OCI-LY1 (cell line): ENCODE data around the gene OPA1.

Experiments used
- CTCF ChIP-seq: fragments of 200-600 bp; sonication (generic), shearing (Covaris generic); IDR thresholded peaks from 2 replicates; pipeline ENCODE4 v1.5.1; 2017; ENCODE audit warnings: mild to moderate bottlenecking, antibody characterized with exemption, low read length, moderate library complexity, mixed read lengths
- EZH2 ChIP-seq: fragments of 200-600 bp; sonication (generic), shearing (Covaris generic); IDR thresholded peaks from 2 replicates; pipeline ENCODE4 v1.8.0; 2017; ENCODE audit warnings: borderline replicate concordance, mixed run types, mild to moderate bottlenecking, antibody characterized with exemption, low read length, moderate library complexity, mixed read lengths

GRCh38 chr3:193742628-193743027, 149.6 kb downstream of the OPA1 start:
- TF ChIP-seq CTCF (no peak), EZH2 (no peak)
